Neuronal stem cell (in vitro differentiated cells): ENCODE data around the gene KRT6B.

Experiments used
- DNase-seq: peaks from one replicate; pipeline ENCODE4 v3.0.0-alpha.2; 2013; ENCODE audit warnings: low spot score
- H2AFZ ChIP-seq: one replicate; pipeline ENCODE4 v1.6.1; 2013; ENCODE audit warnings: mild to moderate bottlenecking, low read length, inconsistent platforms
- H2AK5ac ChIP-seq: 2 replicates; pipeline ENCODE4 v1.6.1; 2013; ENCODE audit warnings: low read depth, mild to moderate bottlenecking, inconsistent platforms, low read length, moderate library complexity, mixed read lengths
- H2BK120ac ChIP-seq: 2 replicates; pipeline ENCODE4 v1.6.1; 2013; ENCODE audit warnings: low read depth, mild to moderate bottlenecking, inconsistent platforms, low read length, moderate library complexity, mixed read lengths
- H2BK12ac ChIP-seq: one replicate; pipeline ENCODE4 v1.6.1; 2013; ENCODE audit warnings: low read length, inconsistent platforms
- H2BK15ac ChIP-seq: 2 replicates; pipeline ENCODE4 v1.6.1; 2013; ENCODE audit warnings: mild to moderate bottlenecking, low read length, inconsistent platforms, mixed read lengths
- H2BK5ac ChIP-seq: one replicate; pipeline ENCODE4 v1.6.1; 2013; ENCODE audit warnings: inconsistent platforms, mild to moderate bottlenecking, low read length, moderate library complexity
- H3K14ac ChIP-seq: one replicate; pipeline ENCODE4 v1.6.1; 2013; ENCODE audit warnings: low read length, inconsistent platforms
- H3K18ac ChIP-seq: 2 replicates; pipeline ENCODE4 v1.6.1; 2013; ENCODE audit warnings: low read length, inconsistent platforms
- H3K23ac ChIP-seq: 2 replicates; pipeline ENCODE4 v1.6.1; 2013; ENCODE audit warnings: low read depth, mild to moderate bottlenecking, mixed read lengths, low read length, inconsistent platforms; ENCODE audit not compliant: poor library complexity
- H3K27ac ChIP-seq: replicated peaks from 3 replicates; pipeline ENCODE4 v1.5.1; 2013; ENCODE audit warnings: low read length, inconsistent platforms
- H3K27me3 ChIP-seq, 3 experiments: 2 replicates each; pipeline ENCODE4 v1.6.1; 2013; ENCODE audit warnings: low read length in 3 of 3, mild to moderate bottlenecking in 2 of 3, inconsistent platforms in 1 of 3, low read depth in 1 of 3, mixed read lengths in 1 of 3, moderate library complexity in 1 of 3; ENCODE audit not compliant: control insufficient read depth in 3 of 3, insufficient read depth in 3 of 3
- H3K36me3 ChIP-seq, 2 donors: replicated peaks in 1 of 2; 2 replicates each; pipeline ENCODE4 v1.6.1; 2013; ENCODE audit warnings: low read length in 2 of 2; ENCODE audit not compliant: control insufficient read depth in 2 of 2, insufficient read depth in 2 of 2
- H3K4ac ChIP-seq: 2 replicates; pipeline ENCODE4 v1.6.1; 2013; ENCODE audit warnings: inconsistent platforms, mild to moderate bottlenecking, low read length, moderate library complexity
- H3K4me1 ChIP-seq, 2 donors: 1 replicate in 1 of 2; 2 replicates in 1 of 2; pipeline ENCODE4 v1.6.1; 2013; ENCODE audit warnings: low read length in 2 of 2, low read depth in 1 of 2; ENCODE audit not compliant: control insufficient read depth in 2 of 2, insufficient read depth in 1 of 2
- H3K4me2 ChIP-seq: one replicate; pipeline ENCODE4 v1.6.1; 2013; ENCODE audit warnings: mild to moderate bottlenecking, low read length, inconsistent platforms; ENCODE audit not compliant: insufficient read depth, poor library complexity, severe bottlenecking
- H3K4me3 ChIP-seq, 2 donors: 2 replicates each; pipeline ENCODE4 v1.5.1; 2013; ENCODE audit warnings: low read length in 2 of 2, mild to moderate bottlenecking in 2 of 2, inconsistent platforms in 1 of 2, moderate library complexity in 1 of 2
- H3K79me1 ChIP-seq: one replicate; pipeline ENCODE4 v1.6.1; 2013; ENCODE audit warnings: low read depth, mild to moderate bottlenecking, inconsistent platforms, low read length, moderate library complexity
- H3K9ac ChIP-seq: one replicate; pipeline ENCODE4 v1.6.1; 2013; ENCODE audit warnings: mild to moderate bottlenecking, low read depth, low read length, inconsistent platforms; ENCODE audit not compliant: poor library complexity
- H3K9me3 ChIP-seq, 2 donors: replicated peaks in 1 of 2; 2 replicates each; pipeline versions ENCODE3 to v1.6.1; 2013; ENCODE audit warnings: low read length in 2 of 2, mild to moderate bottlenecking in 2 of 2, inconsistent platforms in 1 of 2, low read depth in 1 of 2, mixed read lengths in 1 of 2, moderate library complexity in 1 of 2; ENCODE audit not compliant: control insufficient read depth in 2 of 2, insufficient read depth in 1 of 2
- H4K8ac ChIP-seq: one replicate; pipeline ENCODE4 v1.6.1; 2013; ENCODE audit warnings: low read depth, mild to moderate bottlenecking, inconsistent platforms, low read length, moderate library complexity
- H4K91ac ChIP-seq: one replicate; pipeline ENCODE4 v1.6.1; 2013; ENCODE audit warnings: low read length, low read depth, mild to moderate bottlenecking, inconsistent platforms; ENCODE audit not compliant: poor library complexity
- WGBS, 2 donors: extraction: QIAGEN DNeasy Blood & Tissue Kit; methylation state at CpG; one replicate each; pipeline ENCODE4 v1.1.7; 2013; ENCODE audit warnings: missing lambda C conversion rate in 2 of 2, mixed read lengths in 1 of 2; ENCODE audit not compliant: insufficient read length in 2 of 2, insufficient replicate concordance in 1 of 2; ENCODE audit errors: extremely low coverage in 2 of 2; 5-methylcytosine and 5-hydroxymethylcytosine counted together

The KRT6B gene

GRCh38 chr12:52414936-52415335, 37.0 kb downstream of the KRT6B start:
- no peak overlapping the region for H2BK15ac ChIP-seq
- H3K79me1 ChIP-seq = no peaks in the 10 kb centered on the region
- no peak overlapping the region for H4K91ac ChIP-seq
- H3K18ac ChIP-seq = peak overlapping the region; percentile 68
- H3K36me3 ChIP-seq = no peaks in the 10 kb centered on the region
- H3K4ac ChIP-seq = no peak overlapping the region
- no peak overlapping the region for H3K4me2 ChIP-seq
- peaks cover 0 to 27% of the 10 kb centered on the region in 2 donors for H3K4me1 ChIP-seq
- peak overlapping the region; percentile 63 for H2BK12ac ChIP-seq
- H2AK5ac ChIP-seq = no peak overlapping the region
- no peak overlapping the region for H2AFZ ChIP-seq
- no peaks in the 10 kb centered on the region for H3K27me3 ChIP-seq
- no peak overlapping the region for H3K9ac ChIP-seq
- no peak overlapping the region for H3K14ac ChIP-seq
- H3K27ac ChIP-seq = no peak overlapping the region
- H4K8ac ChIP-seq = no peak overlapping the region
- no peak overlapping the region for H3K23ac ChIP-seq
- no CpG with 5 or more reads among the region's 5 CpGs for WGBS, 2 donors
- H3K4me3 ChIP-seq = no peak overlapping the region
- H2BK120ac ChIP-seq = no peak overlapping the region
- no peak for DNase-seq
- H2BK5ac ChIP-seq = no peak overlapping the region
- peaks cover 0 to 5% of the 10 kb centered on the region in 2 donors for H3K9me3 ChIP-seq

GRCh38 chr12:52413782-52414345, 38.1 kb downstream of the KRT6B start:
- Histone ChIP-seq H4K91ac (no peak overlapping the region), H2BK120ac (no peak overlapping the region)

GRCh38 chr12:52413202-52413601, 38.7 kb downstream of the KRT6B start:
- H3K4ac ChIP-seq = no peak overlapping the region
- no peak overlapping the region for H4K91ac ChIP-seq
- no peak for DNase-seq
- H3K9me3 ChIP-seq = peaks cover 0 to 7% of the 10 kb centered on the region in 2 donors
- H2BK12ac ChIP-seq = no peak overlapping the region
- no peak overlapping the region for H2AK5ac ChIP-seq
- no peak overlapping the region for H2BK5ac ChIP-seq
- H3K79me1 ChIP-seq = no peaks in the 10 kb centered on the region
- peaks cover 0 to 27% of the 10 kb centered on the region in 2 donors for H3K4me1 ChIP-seq
- WGBS, 2 donors = no CpG with 5 or more reads among the region's 4 CpGs
- H2BK120ac ChIP-seq = no peak overlapping the region
- H3K4me2 ChIP-seq = no peak overlapping the region
- H3K27me3 ChIP-seq = no peaks in the 10 kb centered on the region
- H2AFZ ChIP-seq = no peak overlapping the region
- H3K36me3 ChIP-seq = no peaks in the 10 kb centered on the region
- H3K4me3 ChIP-seq = no peak overlapping the region
- H3K9ac ChIP-seq = no peak overlapping the region
- H4K8ac ChIP-seq = no peak overlapping the region
- no peak overlapping the region for H2BK15ac ChIP-seq
- H3K18ac ChIP-seq = no peak overlapping the region
- H3K23ac ChIP-seq = no peak overlapping the region
- H3K14ac ChIP-seq = no peak overlapping the region
- no peak overlapping the region for H3K27ac ChIP-seq

More at GRCh38 chr12:52413782-52414345, 38.1 kb downstream of the KRT6B start:
- Histone ChIP-seq H3K4me1 (peaks cover 0 to 27% of the 10 kb centered on the region in 2 donors), H3K23ac (no peak overlapping the region), H3K4me2 (no peak overlapping the region), H3K9ac (no peak overlapping the region), H3K27ac (no peak overlapping the region), H2AK5ac (peak overlapping the region; percentile 76), H3K9me3 (peaks cover 0 to 5% of the 10 kb centered on the region in 2 donors), H3K27me3 (no peaks in the 10 kb centered on the region), H3K79me1 (no peaks in the 10 kb centered on the region), H2BK12ac (peak overlapping the region; percentile 69), H3K18ac (peak overlapping the region; percentile 79), H4K8ac (no peak overlapping the region), H3K14ac (no peak overlapping the region), H3K4ac (no peak overlapping the region), H3K36me3 (no peaks in the 10 kb centered on the region), H2BK15ac (no peak overlapping the region), H3K4me3 (peak overlapping the region in 1 of 2 donors; percentile 30), H2AFZ (no peak overlapping the region), H2BK5ac (no peak overlapping the region)
- WGBS, 2 donors = no CpG with 5 or more reads among the region's 8 CpGs
- no peak for DNase-seq

GRCh38 chr12:52411815-52412214, 40.1 kb downstream of the KRT6B start:
- Histone ChIP-seq H3K18ac (peak overlapping the region; percentile 79), H3K79me1 (no peaks in the 10 kb centered on the region), H4K8ac (no peak overlapping the region), H3K4ac (no peak overlapping the region), H2BK5ac (no peak overlapping the region), H3K27ac (no peak overlapping the region), H3K9ac (no peak overlapping the region), H3K27me3 (no peaks in the 10 kb centered on the region), H3K23ac (no peak overlapping the region), H2AFZ (no peak overlapping the region), H3K14ac (peak overlapping the region; percentile 78), H3K4me3 (peak overlapping the region in 1 of 2 donors; percentile 48), H2BK15ac (no peak overlapping the region), H3K4me1 (peaks cover 0 to 27% of the 10 kb centered on the region in 2 donors), H2BK12ac (peak overlapping the region; percentile 14), H3K9me3 (peaks cover 0 to 10% of the 10 kb centered on the region in 2 donors), H3K36me3 (no peaks in the 10 kb centered on the region), H3K4me2 (no peak overlapping the region), H4K91ac (peak overlapping the region; percentile 20), H2BK120ac (no peak overlapping the region), H2AK5ac (no peak overlapping the region)
- WGBS, 2 donors = no CpG with 5 or more reads among the region's 10 CpGs
- no peak for DNase-seq
